ENCODE data around the gene PRSS58. TPM values are rescaled to one million over a fixed set of nuclear protein-coding genes. Genes with fewer than 3 reads are reported as not detected.

PRSS58 gene
- total and polyA plus RNA-seq, 2 donors from 2014 or later = not detected

DNA sequence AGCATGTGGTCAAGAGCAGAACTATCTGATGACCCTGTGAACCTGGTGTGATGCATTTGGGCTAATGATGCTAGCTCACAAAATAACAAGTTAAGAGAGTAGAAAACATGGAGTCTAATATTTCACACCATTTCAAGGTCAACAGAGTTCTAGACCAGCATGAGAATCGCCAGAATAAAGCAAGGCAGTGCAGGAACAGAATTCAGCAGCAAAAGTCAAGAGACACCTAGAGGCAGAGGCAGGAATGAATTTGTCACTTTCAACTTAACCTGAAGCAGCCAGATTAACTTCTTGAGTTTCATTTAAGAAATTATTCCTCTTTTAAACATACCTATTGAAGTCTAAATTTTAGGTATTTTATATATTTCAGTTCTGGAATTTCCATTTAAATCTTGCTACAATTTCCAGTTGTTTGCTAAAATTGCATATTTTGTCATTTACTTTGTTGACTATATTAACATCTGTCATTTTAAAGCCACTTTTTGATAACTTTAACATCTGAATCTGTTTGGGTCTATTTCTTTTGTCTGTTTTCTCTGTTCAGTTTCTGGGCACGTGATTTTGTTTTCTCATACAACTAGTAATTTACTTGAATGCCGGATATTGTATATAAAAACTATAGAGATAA, 44.2 kb upstream of the PRSS58 start:
- Histone ChIP-seq H3K36me3 (ENCODE audit: control insufficient read depth in 2 of 3, insufficient read depth in 3 of 3, low read length in 3 of 3) (no peaks in the 10 kb centered on the region), H3K4me1 (ENCODE audit: control insufficient read depth in 2 of 3, insufficient read depth in 2 of 3, low read depth in 1 of 3, low read length in 3 of 3) (no peaks in the 10 kb centered on the region), H3K9me3 (ENCODE audit: control insufficient read depth in 2 of 3, insufficient read depth in 1 of 3, low read length in 3 of 3) (no peaks in the 10 kb centered on the region), H3K4me3 (ENCODE audit: low read length in 3 of 3) (no peak overlapping the region), H3K27me3 (ENCODE audit: control insufficient read depth, insufficient read depth, low read length) (no peaks in the 10 kb centered on the region), H3K27ac (ENCODE audit: low read depth in 2 of 2, low read length in 2 of 2) (no peak overlapping the region), H3K9ac (ENCODE audit: low read length in 3 of 3) (no peak overlapping the region)
- peak in 1 of 5 donors; percentile 8 for DNase-seq
- FAIRE-seq = peak; percentile 61
- TF ChIP-seq, protein P1, sequence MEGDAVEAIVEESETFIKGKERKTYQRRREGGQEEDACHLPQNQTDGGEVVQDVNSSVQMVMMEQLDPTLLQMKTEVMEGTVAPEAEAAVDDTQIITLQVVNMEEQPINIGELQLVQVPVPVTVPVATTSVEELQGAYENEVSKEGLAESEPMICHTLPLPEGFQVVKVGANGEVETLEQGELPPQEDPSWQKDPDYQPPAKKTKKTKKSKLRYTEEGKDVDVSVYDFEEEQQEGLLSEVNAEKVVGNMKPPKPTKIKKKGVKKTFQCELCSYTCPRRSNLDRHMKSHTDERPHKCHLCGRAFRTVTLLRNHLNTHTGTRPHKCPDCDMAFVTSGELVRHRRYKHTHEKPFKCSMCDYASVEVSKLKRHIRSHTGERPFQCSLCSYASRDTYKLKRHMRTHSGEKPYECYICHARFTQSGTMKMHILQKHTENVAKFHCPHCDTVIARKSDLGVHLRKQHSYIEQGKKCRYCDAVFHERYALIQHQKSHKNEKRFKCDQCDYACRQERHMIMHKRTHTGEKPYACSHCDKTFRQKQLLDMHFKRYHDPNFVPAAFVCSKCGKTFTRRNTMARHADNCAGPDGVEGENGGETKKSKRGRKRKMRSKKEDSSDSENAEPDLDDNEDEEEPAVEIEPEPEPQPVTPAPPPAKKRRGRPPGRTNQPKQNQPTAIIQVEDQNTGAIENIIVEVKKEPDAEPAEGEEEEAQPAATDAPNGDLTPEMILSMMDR (IDR thresholded peaks at IDR 0.05; ENCODE audit: borderline replicate concordance, extremely low read depth, insufficient read depth) = peak; percentile 33
- intact Hi-C loops (cut with DNase I) = no loop called here

DNA sequence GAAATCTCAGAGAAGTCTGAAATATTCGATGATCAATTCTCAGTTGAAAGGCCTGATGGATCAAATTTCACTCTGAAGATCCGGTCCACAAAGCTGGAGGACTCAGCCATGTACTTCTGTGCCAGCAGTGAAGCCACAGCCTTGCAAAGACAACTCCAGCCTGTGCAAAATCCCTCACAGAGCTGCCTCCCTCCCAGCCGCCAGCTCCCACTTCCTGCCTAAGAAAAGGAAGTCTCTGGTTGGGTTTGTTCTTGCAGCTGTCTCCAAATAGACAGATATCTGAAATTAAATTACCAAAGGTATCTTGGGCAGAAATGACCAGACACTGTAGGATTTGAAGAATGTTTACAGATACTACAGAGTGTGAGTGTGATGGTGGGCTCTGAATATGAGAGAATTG, 43.4 kb upstream of the PRSS58 start:
- Histone ChIP-seq H3K9me3 (ENCODE audit: control insufficient read depth in 2 of 3, insufficient read depth in 1 of 3, low read length in 3 of 3) (no peaks in the 10 kb centered on the region), H3K27me3 (ENCODE audit: control insufficient read depth, insufficient read depth, low read length) (no peaks in the 10 kb centered on the region), H3K27ac (ENCODE audit: low read depth in 2 of 2, low read length in 2 of 2) (no peak overlapping the region), H3K4me3 (ENCODE audit: low read length in 3 of 3) (no peak overlapping the region), H3K36me3 (ENCODE audit: control insufficient read depth in 2 of 3, insufficient read depth in 3 of 3, low read length in 3 of 3) (no peaks in the 10 kb centered on the region), H3K9ac (ENCODE audit: low read length in 3 of 3) (no peak overlapping the region), H3K4me1 (ENCODE audit: control insufficient read depth in 2 of 3, insufficient read depth in 2 of 3, low read depth in 1 of 3, low read length in 3 of 3) (no peaks in the 10 kb centered on the region)
- intact Hi-C loops (cut with DNase I) = no loop called here
- FAIRE-seq (no peak), DNase-seq (no peak)
- TF ChIP-seq, protein P1 (IDR thresholded peaks at IDR 0.05; ENCODE audit: borderline replicate concordance, extremely low read depth, insufficient read depth) = no peak

DNA sequence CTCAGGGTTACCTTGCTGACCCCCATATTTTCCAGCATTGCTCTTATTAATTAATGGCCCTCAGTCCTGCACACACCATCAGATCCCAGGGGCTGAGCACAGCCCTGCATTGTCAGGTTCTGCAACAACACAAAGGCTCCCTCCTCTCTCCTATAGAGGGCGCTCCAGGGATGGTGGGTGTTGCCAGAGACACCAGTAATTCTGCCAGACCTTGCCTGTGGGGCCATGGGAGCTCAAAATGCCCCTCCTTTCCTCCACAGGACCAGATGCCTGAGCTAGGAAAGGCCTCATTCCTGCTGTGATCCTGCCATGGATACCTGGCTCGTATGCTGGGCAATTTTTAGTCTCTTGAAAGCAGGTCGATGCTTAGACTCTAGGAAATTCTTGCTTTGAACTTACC, 42.8 kb upstream of the PRSS58 start:
- H3K4me3 ChIP-seq (ENCODE audit: low read length in 3 of 3) = no peak overlapping the region
- FAIRE-seq = no peak
- no peak for DNase-seq
- H3K27ac ChIP-seq (ENCODE audit: low read depth in 2 of 2, low read length in 2 of 2) = no peak overlapping the region
- no peaks in the 10 kb centered on the region for H3K4me1 ChIP-seq (ENCODE audit: control insufficient read depth in 2 of 3, insufficient read depth in 2 of 3, low read depth in 1 of 3, low read length in 3 of 3)
- no peaks in the 10 kb centered on the region for H3K27me3 ChIP-seq (ENCODE audit: control insufficient read depth, insufficient read depth, low read length)
- H3K9ac ChIP-seq (ENCODE audit: low read length in 3 of 3) = no peak overlapping the region
- TF ChIP-seq, protein P1 (IDR thresholded peaks at IDR 0.05; ENCODE audit: borderline replicate concordance, extremely low read depth, insufficient read depth) = no peak
- no peaks in the 10 kb centered on the region for H3K9me3 ChIP-seq (ENCODE audit: control insufficient read depth in 2 of 3, insufficient read depth in 1 of 3, low read length in 3 of 3)
- intact Hi-C loops (cut with DNase I) = no loop called here
- no peaks in the 10 kb centered on the region for H3K36me3 ChIP-seq (ENCODE audit: control insufficient read depth in 2 of 3, insufficient read depth in 3 of 3, low read length in 3 of 3)

All from kidney (tissue), 14 donors.